ENCODE data around the gene ZNF688. TPM values are rescaled to one million over a fixed set of nuclear protein-coding genes. Genes with fewer than 3 reads are reported as not detected.

ZNF688 gene
- total RNA-seq, 2 experiments from 2014 or later, result 14.5 to 14.7 TPM

GRCh38 chr16:30533146-30533522 lies 38.4 kb downstream of the ZNF688 start:
- Mint-ChIP-seq H3K36me3 (peaks cover 22% of the 10 kb centered on the region), H3K4me3 (peak overlapping the region; percentile 82), H3K27ac (peak overlapping the region; percentile 96), H3K9me3 (ENCODE audit: low read depth) (no peaks in the 10 kb centered on the region), H3K4me1 (peaks cover 33% of the 10 kb centered on the region), H3K27me3 (no peaks in the 10 kb centered on the region)
- ATAC-seq (no peak), DNase-seq (no peak)
- CTCF ChIA-PET, result interaction anchor here (1.2 to 4.3 kb wide), 5 partner anchors 25 to 103 kb away, joined by 5 to 60 read pairs (median 23); partner anchors contain the start of genes DCTPP1 and ZNF764

- Mint-ChIP-seq H3K4me1 (peaks cover 35% of the 10 kb centered on the region), H3K36me3 (peaks cover 18% of the 10 kb centered on the region), H3K4me3 (peak overlapping the region; percentile 82), H3K9me3 (ENCODE audit: low read depth) (no peaks in the 10 kb centered on the region), H3K27ac (no peak overlapping the region), H3K27me3 (no peaks in the 10 kb centered on the region)
- DNase-seq (no peak), ATAC-seq (no peak)
- CTCF ChIA-PET, result interaction anchor here (1.1 to 4.3 kb wide), 2 partner anchors 83 to 103 kb away, joined by 5 to 20 read pairs; partner anchors contain the start of gene DCTPP1
Measured at GRCh38 chr16:30532285-30533145, 39.0 kb downstream of the ZNF688 start.

GRCh38 chr16:30530163-30531037 lies 41.1 kb downstream of the ZNF688 start:
- CTCF ChIA-PET, result interaction anchor here (0.9 to 4.5 kb wide), 7 partner anchors 27 to 107 kb away, joined by 3 to 21 read pairs (median 3); partner anchors contain the start of gene DCTPP1
- H3K27ac Mint-ChIP-seq, result no peak overlapping the region
- peaks cover 10% of the 10 kb centered on the region for H3K36me3 Mint-ChIP-seq
- ATAC-seq (no peak), DNase-seq (no peak)
- peaks cover 25% of the 10 kb centered on the region for H3K4me1 Mint-ChIP-seq
- H3K9me3 Mint-ChIP-seq (ENCODE audit: low read depth), result no peaks in the 10 kb centered on the region
- no peaks in the 10 kb centered on the region for H3K27me3 Mint-ChIP-seq
- H3K4me3 Mint-ChIP-seq, result no peak overlapping the region

GRCh38 chr16:30528799-30529457 lies 42.6 kb downstream of the ZNF688 start:
- CTCF ChIA-PET, result interaction anchor here (0.9 to 4.5 kb wide), 6 partner anchors 70 to 165 kb away, joined by 3 to 21 read pairs (median 4); partner anchors contain the start of gene DCTPP1
- Mint-ChIP-seq H3K36me3 (peaks cover 10% of the 10 kb centered on the region), H3K4me3 (no peak overlapping the region), H3K27me3 (no peaks in the 10 kb centered on the region), H3K9me3 (ENCODE audit: low read depth) (no peaks in the 10 kb centered on the region), H3K4me1 (peaks cover 23% of the 10 kb centered on the region), H3K27ac (peak overlapping the region; percentile 7)
- ATAC-seq, result no peak
- no peak for DNase-seq

GRCh38 chr16:30527635-30528178 lies 43.8 kb downstream of the ZNF688 start:
- H3K4me3 Mint-ChIP-seq, result peak overlapping the region; percentile 61
- peaks cover 7% of the 10 kb centered on the region for H3K36me3 Mint-ChIP-seq
- DNase-seq, result no peak
- H3K27me3 Mint-ChIP-seq, result no peaks in the 10 kb centered on the region
- peak overlapping the region; percentile 56 for H3K27ac Mint-ChIP-seq
- CTCF ChIA-PET, result interaction anchor here (0.9 to 4.5 kb wide), 11 partner anchors 8 to 166 kb away, joined by 3 to 21 read pairs (median 5); partner anchors contain the start of genes DCTPP1, ZNF764 and ZNF785
- no peaks in the 10 kb centered on the region for H3K9me3 Mint-ChIP-seq (ENCODE audit: low read depth)
- ATAC-seq, result no peak
- H3K4me1 Mint-ChIP-seq, result peaks cover 18% of the 10 kb centered on the region

GRCh38 chr16:30526823-30527634 lies 44.5 kb downstream of the ZNF688 start:
- CTCF ChIA-PET, result interaction anchor here (0.6 to 4.5 kb wide), 12 partner anchors 9 to 360 kb away, joined by 3 to 21 read pairs (median 4); partner anchors contain the start of genes DCTPP1, ZNF764 and ZNF785
- DNase-seq (peak; percentile 98), ATAC-seq (peak; percentile 90)
- no peaks in the 10 kb centered on the region for H3K9me3 Mint-ChIP-seq (ENCODE audit: low read depth)
- H3K27ac Mint-ChIP-seq, result peak overlapping the region; percentile 63
- H3K4me1 Mint-ChIP-seq, result peaks cover 22% of the 10 kb centered on the region
- peak overlapping the region; percentile 61 for H3K4me3 Mint-ChIP-seq
- H3K27me3 Mint-ChIP-seq, result no peaks in the 10 kb centered on the region
- H3K36me3 Mint-ChIP-seq, result peaks cover 11% of the 10 kb centered on the region

GRCh38 chr16:30526137-30526822 lies 45.2 kb downstream of the ZNF688 start, which contains the start of gene ZNF768:
Gene ZNF768, minus strand, starts transcription at chr16:30526566. Its CDS starts 153 bp downstream, at chr16:30526413.
- H3K9me3 Mint-ChIP-seq (ENCODE audit: low read depth), result no peaks in the 10 kb centered on the region
- DNase-seq (peak; percentile 58), ATAC-seq (peak; percentile 32)
- H3K4me1 Mint-ChIP-seq, result peaks cover 22% of the 10 kb centered on the region
- CTCF ChIA-PET, result interaction anchor here (0.6 to 1.9 kb wide), 11 partner anchors 32 to 361 kb away, joined by 3 to 6 read pairs (median 3); partner anchors contain the start of genes DCTPP1 and ZNF764
- H3K27ac Mint-ChIP-seq, result peak within 1 kb of the TSS; percentile 69
- H3K36me3 Mint-ChIP-seq, result peaks cover 18% of the 10 kb centered on the region
- no peaks in the 10 kb centered on the region for H3K27me3 Mint-ChIP-seq
- H3K4me3 Mint-ChIP-seq, result peak within 1 kb of the TSS; percentile 74

GRCh38 chr16:30525844-30526136 lies 45.7 kb downstream of the ZNF688 start:
- ATAC-seq (no peak), DNase-seq (no peak)
- Mint-ChIP-seq H3K36me3 (peaks cover 16% of the 10 kb centered on the region), H3K4me3 (peak overlapping the region; percentile 74), H3K9me3 (ENCODE audit: low read depth) (no peaks in the 10 kb centered on the region), H3K4me1 (peaks cover 22% of the 10 kb centered on the region), H3K27ac (peak overlapping the region; percentile 69), H3K27me3 (no peaks in the 10 kb centered on the region)
- CTCF ChIA-PET, result interaction anchor here (1.1 to 1.8 kb wide), 3 partner anchors 45 to 96 kb away, joined by 3 to 5 read pairs (median 4); partner anchors contain the start of gene DCTPP1

GRCh38 chr16:30524575-30525568 lies 46.6 kb downstream of the ZNF688 start:
- peaks cover 22% of the 10 kb centered on the region for H3K4me1 Mint-ChIP-seq
- no peak overlapping the region for H3K27ac Mint-ChIP-seq
- H3K9me3 Mint-ChIP-seq (ENCODE audit: low read depth), result no peaks in the 10 kb centered on the region
- CTCF ChIA-PET, result interaction anchor here (0.9 to 1.8 kb wide), 4 partner anchors 45 to 95 kb away, joined by 3 to 5 read pairs (median 4); partner anchors contain the start of gene DCTPP1
- ATAC-seq (no peak), DNase-seq (no peak)
- peaks cover 21% of the 10 kb centered on the region for H3K36me3 Mint-ChIP-seq
- H3K27me3 Mint-ChIP-seq, result no peaks in the 10 kb centered on the region
- no peak overlapping the region for H3K4me3 Mint-ChIP-seq

- no peaks in the 10 kb centered on the region for H3K9me3 Mint-ChIP-seq (ENCODE audit: low read depth)
- CTCF ChIA-PET, result interaction anchor here (0.9 to 1.8 kb wide), 2 partner anchors 54 to 74 kb away, joined by 3 to 5 read pairs; no protein-coding TSS in a partner anchor
- no peaks in the 10 kb centered on the region for H3K27me3 Mint-ChIP-seq
- H3K36me3 Mint-ChIP-seq, result peaks cover 30% of the 10 kb centered on the region
- DNase-seq (no peak), ATAC-seq (no peak)
- H3K27ac Mint-ChIP-seq, result no peak overlapping the region
- peaks cover 27% of the 10 kb centered on the region for H3K4me1 Mint-ChIP-seq
- H3K4me3 Mint-ChIP-seq, result no peak overlapping the region
Measured at GRCh38 chr16:30523768-30524574, 47.5 kb downstream of the ZNF688 start.
